HepG2 (cell line): Measurements from ENCODE around the gene ANP32A. TPM values are rescaled to one million over a fixed set of nuclear protein-coding genes. Genes with fewer than 3 reads are reported as not detected.

Experiments used
- AGO1 ChIP-seq: fragments of 200-400 bp; formaldehyde crosslinking; IDR thresholded peaks from 2 replicates; pipeline ENCODE4 v1.6.1; 2017; ENCODE audit warnings: mild to moderate bottlenecking, low read depth, low read length, moderate library complexity; ENCODE audit not compliant: poor library complexity, severe bottlenecking
- CCAR2 ChIP-seq: fragments of 200-400 bp; formaldehyde crosslinking; optimal IDR thresholded peaks from 2 replicates; pipeline ENCODE3; 2018; ENCODE audit warnings: low read depth, mild to moderate bottlenecking, low read length, moderate library complexity
- FOXJ3 ChIP-seq: sonication (generic); formaldehyde crosslinking; IDR thresholded peaks from 2 replicates; pipeline ENCODE4 v1.4.0; 2020; ENCODE audit warnings: missing genetic modification reagents, mild to moderate bottlenecking, borderline replicate concordance
- FOXO1 ChIP-seq: sonication (generic); formaldehyde crosslinking; IDR thresholded peaks from 2 replicates; pipeline ENCODE4 v1.4.0; 2020; ENCODE audit warnings: missing genetic modification reagents
- FOXO4 ChIP-seq: sonication (generic); formaldehyde crosslinking; conservative IDR thresholded peaks from 2 replicates; pipeline ENCODE4 v1.8.1; 2023; ENCODE audit warnings: missing genetic modification reagents
- GABPA ChIP-seq, 2 experiments: IDR thresholded peaks; 2 replicates each; pipeline ENCODE4 v1.6.1; 2011 to 2016; ENCODE audit warnings: low read depth in 2 of 2, low read length in 1 of 2, missing biosample characterization in 1 of 2, missing genetic modification characterization in 1 of 2
- GLI4 ChIP-seq: sonication (generic); formaldehyde crosslinking; IDR thresholded peaks from 2 replicates; pipeline ENCODE4 v1.5.1; 2020; ENCODE audit warnings: missing genetic modification reagents, mild to moderate bottlenecking, moderate library complexity, borderline replicate concordance
- HNRNPL ChIP-seq: fragments of 200-400 bp; formaldehyde crosslinking; IDR thresholded peaks from 2 replicates; pipeline ENCODE4 v1.6.1; 2017; ENCODE audit warnings: mild to moderate bottlenecking, low read depth, low read length
- ISL2 ChIP-seq: sonication (generic); formaldehyde crosslinking; IDR thresholded peaks from 2 replicates; pipeline ENCODE4 v1.5.0; 2020; ENCODE audit warnings: missing genetic modification reagents
- KDM5B ChIP-seq: sonication (generic); formaldehyde crosslinking; IDR thresholded peaks from 2 replicates; pipeline ENCODE4 v1.4.0; 2020; ENCODE audit warnings: missing genetic modification reagents, mild to moderate bottlenecking, borderline replicate concordance
- KDM6A ChIP-seq: IDR thresholded peaks from 2 replicates; pipeline ENCODE4 v1.6.1; 2016; ENCODE audit warnings: low read depth
- MAF1 ChIP-seq: sonication (generic); formaldehyde crosslinking; IDR thresholded peaks from 2 replicates; pipeline ENCODE4 v1.5.0; 2020; ENCODE audit warnings: missing genetic modification reagents, borderline replicate concordance
- MYNN ChIP-seq: sonication (generic); formaldehyde crosslinking; IDR thresholded peaks from 2 replicates; pipeline ENCODE4 v1.4.0; 2020; ENCODE audit warnings: mild to moderate bottlenecking, low read depth, missing genetic modification reagents
- NCOA1 ChIP-seq: sonication (generic); formaldehyde crosslinking; IDR thresholded peaks from 2 replicates; pipeline ENCODE4 v1.9.0; 2021; ENCODE audit warnings: missing genetic modification reagents
- PHF21A ChIP-seq: sonication (generic); formaldehyde crosslinking; IDR thresholded peaks from 2 replicates; pipeline ENCODE4 v1.5.0; 2020; ENCODE audit warnings: mild to moderate bottlenecking, missing genetic modification reagents
- RARG ChIP-seq: sonication (generic); formaldehyde crosslinking; IDR thresholded peaks from 2 replicates; pipeline ENCODE4 v1.4.0; 2020; ENCODE audit warnings: low read depth, mild to moderate bottlenecking, missing genetic modification reagents
- REXO4 ChIP-seq: sonication (generic); formaldehyde crosslinking; IDR thresholded peaks from 2 replicates; pipeline ENCODE4 v1.8.0; 2022; ENCODE audit warnings: missing genetic modification reagents, mild to moderate bottlenecking, borderline replicate concordance
- RFX5 ChIP-seq: IDR thresholded peaks from 2 replicates; pipeline ENCODE4 v1.6.1; 2011; ENCODE audit warnings: low read depth, low read length, improper control_type of control experiment
- SKI ChIP-seq: fragments of 450-650 bp; IDR thresholded peaks from one replicate; pipeline ENCODE4 v1.6.1; 2018; ENCODE audit warnings: mild to moderate bottlenecking; ENCODE audit not compliant: partially characterized antibody
- ZNF234 ChIP-seq: sonication (generic); formaldehyde crosslinking; conservative IDR thresholded peaks from 2 replicates; pipeline ENCODE4 v1.5.1; 2020; ENCODE audit warnings: mild to moderate bottlenecking, missing genetic modification reagents
- ZNF501 ChIP-seq: sonication (generic); formaldehyde crosslinking; IDR thresholded peaks from 2 replicates; pipeline ENCODE4 v1.5.1; 2020; ENCODE audit warnings: mild to moderate bottlenecking, moderate library complexity, missing genetic modification reagents
- ZNF503 ChIP-seq: sonication (generic); formaldehyde crosslinking; IDR thresholded peaks from 2 replicates; pipeline ENCODE4 v1.4.0; 2020; ENCODE audit warnings: missing genetic modification reagents
- ZNF574 ChIP-seq: sonication (generic); formaldehyde crosslinking; IDR thresholded peaks from 2 replicates; pipeline ENCODE4 v1.4.0; 2020; ENCODE audit warnings: missing genetic modification reagents
- ZNF777 ChIP-seq: sonication (generic); formaldehyde crosslinking; IDR thresholded peaks from 2 replicates; pipeline ENCODE4 v1.4.0; 2020; ENCODE audit warnings: missing genetic modification reagents
- ZNF879 ChIP-seq: sonication (generic); formaldehyde crosslinking; IDR thresholded peaks from 2 replicates; pipeline ENCODE4 v1.8.1; 2023; ENCODE audit warnings: missing genetic modification reagents
- polyA plus RNA-seq, 8 experiments: library from polyadenylated mRNA; depleted of rRNA in 3 of 8; stranded (reverse) in 7 of 8; unstranded in 1 of 8; fragments of >200 nt; fragmentation: Illumina TruSeq in 4 of 8; extraction: Trizol in 4 of 8; gene quantifications; 2 replicates each; pipeline versions ENCODE4 v1.2.1 to v1.2.3, GENCODE V29; 2011 to 2016; ENCODE audit warnings: low read depth in 4 of 8, missing spikeins in 1 of 8, mixed read lengths in 1 of 8; ENCODE audit not compliant: insufficient read depth in 1 of 8
- total RNA-seq, 5 experiments: library from RNA; depleted of rRNA; stranded (reverse); fragments of >200 nt; fragmentation: Illumina TruSeq; extraction: Trizol; gene quantifications; 2 replicates each; pipeline ENCODE4 v1.2.3, GENCODE V29; 2016; ENCODE audit warnings: low read depth in 1 of 5

Gene ANP32A
- total and polyA plus RNA-seq, 2 of the 13 experiments (the other 11 are each of a cell fraction or from before 2014, with no cell fraction given), result 60.6 to 206 TPM

- no peak for TF ChIP-seq RARG (CRISPR knock-in tag)
- peak; percentile 51 for TF ChIP-seq AGO1
- 0 out of 2 replicates have a peak, but pooled peaks have one; percentile 4 for TF ChIP-seq PHF21A (CRISPR knock-in tag)
- no peak for TF ChIP-seq KDM5B
- TF ChIP-seq ZNF574 (CRISPR knock-in tag), result no peak; the same call in 1 of the 2 replicates
- TF ChIP-seq ZNF503, result no peak
- TF ChIP-seq REXO4 (CRISPR knock-in tag), result no peak
- no peak for TF ChIP-seq NCOA1 (CRISPR knock-in tag)
- TF ChIP-seq SKI, result no peak
- TF ChIP-seq GLI4, result 0 out of 2 replicates have a peak, but pooled peaks have one; percentile 24
- peak; percentile 97 for TF ChIP-seq HNRNPL
- no peak for TF ChIP-seq FOXO1 (CRISPR knock-in tag)
- no peak for TF ChIP-seq MAF1 (CRISPR knock-in tag)
- TF ChIP-seq ZNF501 (CRISPR knock-in tag), result peak; percentile 52; the same call in 1 of the 2 replicates
- TF ChIP-seq ZNF234 (CRISPR knock-in tag), result no peak
- no peak for TF ChIP-seq ISL2 (CRISPR knock-in tag)
- no peak for TF ChIP-seq KDM6A (CRISPR knock-in tag)
- TF ChIP-seq ZNF777 (CRISPR knock-in tag), result no peak
- no peak for TF ChIP-seq ZNF879 (CRISPR knock-in tag)
- TF ChIP-seq GABPA (IDR thresholded peaks at IDR 0.05; ENCODE audit: low read depth, low read length), result no peak
- TF ChIP-seq GABPA (CRISPR knock-in tag; IDR thresholded peaks at IDR 0.05; ENCODE audit: low read depth), result no peak
- no peak for TF ChIP-seq FOXJ3 (CRISPR knock-in tag)
- no peak for TF ChIP-seq MYNN (CRISPR knock-in tag)
- TF ChIP-seq FOXO4, result no peak
- no peak for TF ChIP-seq CCAR2
- TF ChIP-seq RFX5, result no peak
Measured at GRCh38 chr15:68819495-68820294, 1.0 kb downstream of the ANP32A start (continued).
